ENCODE measurements around the gene ELMOD3. TPM values are rescaled to one million over a fixed set of nuclear protein-coding genes. Genes with fewer than 3 reads are reported as not detected.

ELMOD3 gene
- polyA plus RNA-seq, 1 donor (not counting 4 experiments of a cell fraction or from before 2014, with no cell fraction given): 20.1 TPM

DNA sequence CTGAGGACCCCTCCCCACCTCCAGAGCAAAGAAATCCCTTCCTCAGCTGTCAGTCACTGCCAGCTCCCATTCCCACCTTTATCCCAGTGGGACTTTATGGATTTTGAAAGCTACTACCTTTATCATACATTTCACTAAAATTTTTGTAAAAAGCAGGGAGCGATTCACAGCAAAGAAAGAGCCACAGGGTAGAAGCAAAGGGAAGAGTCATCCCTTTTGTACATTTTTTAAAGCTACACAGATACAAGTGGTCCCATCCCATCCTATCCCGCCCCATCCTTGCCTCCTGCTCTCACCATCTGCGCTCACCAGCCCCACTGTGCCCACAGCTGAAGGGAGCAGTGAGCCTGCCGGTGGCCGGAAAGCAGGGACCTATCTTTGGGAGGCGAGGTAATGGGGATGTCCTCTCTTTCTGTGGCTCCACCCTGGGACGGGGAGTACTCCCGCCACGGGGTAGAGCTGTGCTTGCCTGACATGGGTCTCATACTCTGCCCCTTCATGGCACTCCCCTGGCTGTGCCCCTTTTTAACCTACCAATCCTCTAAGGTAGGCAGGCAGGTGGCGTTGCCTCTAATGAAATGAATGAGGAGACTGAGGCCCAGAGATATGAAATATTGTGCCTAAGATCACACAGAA lies 77.1 kb downstream of the ELMOD3 start:
- TF ChIP-seq, protein P1, sequence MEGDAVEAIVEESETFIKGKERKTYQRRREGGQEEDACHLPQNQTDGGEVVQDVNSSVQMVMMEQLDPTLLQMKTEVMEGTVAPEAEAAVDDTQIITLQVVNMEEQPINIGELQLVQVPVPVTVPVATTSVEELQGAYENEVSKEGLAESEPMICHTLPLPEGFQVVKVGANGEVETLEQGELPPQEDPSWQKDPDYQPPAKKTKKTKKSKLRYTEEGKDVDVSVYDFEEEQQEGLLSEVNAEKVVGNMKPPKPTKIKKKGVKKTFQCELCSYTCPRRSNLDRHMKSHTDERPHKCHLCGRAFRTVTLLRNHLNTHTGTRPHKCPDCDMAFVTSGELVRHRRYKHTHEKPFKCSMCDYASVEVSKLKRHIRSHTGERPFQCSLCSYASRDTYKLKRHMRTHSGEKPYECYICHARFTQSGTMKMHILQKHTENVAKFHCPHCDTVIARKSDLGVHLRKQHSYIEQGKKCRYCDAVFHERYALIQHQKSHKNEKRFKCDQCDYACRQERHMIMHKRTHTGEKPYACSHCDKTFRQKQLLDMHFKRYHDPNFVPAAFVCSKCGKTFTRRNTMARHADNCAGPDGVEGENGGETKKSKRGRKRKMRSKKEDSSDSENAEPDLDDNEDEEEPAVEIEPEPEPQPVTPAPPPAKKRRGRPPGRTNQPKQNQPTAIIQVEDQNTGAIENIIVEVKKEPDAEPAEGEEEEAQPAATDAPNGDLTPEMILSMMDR (optimal IDR thresholded peaks at IDR 0.05 in 1 of 3, IDR thresholded peaks at IDR 0.05 in 1 of 3, conservative IDR thresholded peaks at IDR 0.05 in 1 of 3; ENCODE audit: extremely low read depth in 1 of 3, insufficient read depth in 2 of 3, low read length in 3 of 3): no peak
- TF ChIP-seq EZH2 (IDR thresholded peaks at IDR 0.05; ENCODE audit: low read length): no peak
- no peak overlapping the region for H3K9ac ChIP-seq (ENCODE audit: control insufficient read depth, extremely low read depth, insufficient read depth, low read length)
- dilution Hi-C loops (cut with MboI; ENCODE audit: extremely low pct_ligation_motif_present, low sequenced_read_pairs): no loop called here
- H3K4me2 ChIP-seq (ENCODE audit: control insufficient read depth, extremely low read depth, insufficient read depth, low read depth, low read length): no peak overlapping the region
- H3K4me3 ChIP-seq (ENCODE audit: control insufficient read depth in 2 of 3, extremely low read depth in 1 of 3, insufficient read depth in 2 of 3, low read depth in 1 of 3, low read length in 3 of 3): no peak overlapping the region
- no peak for DNase-seq (ENCODE audit: low read depth, low spot score)
- H3K4me1 ChIP-seq (ENCODE audit: control insufficient read depth, extremely low read depth, insufficient read depth, low read length): peaks cover 14% of the 10 kb centered on the region
- H3K27ac ChIP-seq (ENCODE audit: control insufficient read depth, insufficient read depth, low read length): no peak overlapping the region
- H4K20me1 ChIP-seq (ENCODE audit: control insufficient read depth, extremely low read depth, insufficient read depth, low read length): no peaks in the 10 kb centered on the region
- H3K79me2 ChIP-seq (ENCODE audit: control insufficient read depth, insufficient read depth, low read length): no peaks in the 10 kb centered on the region
- H3K36me3 ChIP-seq (ENCODE audit: control insufficient read depth in 2 of 2, extremely low read depth in 1 of 2, insufficient read depth in 2 of 2, low read length in 2 of 2): no peaks in the 10 kb centered on the region
- FAIRE-seq: no peak
- H3K9me3 ChIP-seq (ENCODE audit: control insufficient read depth, low read depth, low read length): no peaks in the 10 kb centered on the region
- no peaks in the 10 kb centered on the region for H3K27me3 ChIP-seq (ENCODE audit: control insufficient read depth, extremely low read depth, insufficient read depth, low read length)
- no peak overlapping the region for H2AFZ ChIP-seq (ENCODE audit: control insufficient read depth, low read length)
- no peaks in the 10 kb centered on the region for H3K9me1 ChIP-seq (ENCODE audit: control insufficient read depth, extremely low read depth, insufficient read depth, low read length)

DNA sequence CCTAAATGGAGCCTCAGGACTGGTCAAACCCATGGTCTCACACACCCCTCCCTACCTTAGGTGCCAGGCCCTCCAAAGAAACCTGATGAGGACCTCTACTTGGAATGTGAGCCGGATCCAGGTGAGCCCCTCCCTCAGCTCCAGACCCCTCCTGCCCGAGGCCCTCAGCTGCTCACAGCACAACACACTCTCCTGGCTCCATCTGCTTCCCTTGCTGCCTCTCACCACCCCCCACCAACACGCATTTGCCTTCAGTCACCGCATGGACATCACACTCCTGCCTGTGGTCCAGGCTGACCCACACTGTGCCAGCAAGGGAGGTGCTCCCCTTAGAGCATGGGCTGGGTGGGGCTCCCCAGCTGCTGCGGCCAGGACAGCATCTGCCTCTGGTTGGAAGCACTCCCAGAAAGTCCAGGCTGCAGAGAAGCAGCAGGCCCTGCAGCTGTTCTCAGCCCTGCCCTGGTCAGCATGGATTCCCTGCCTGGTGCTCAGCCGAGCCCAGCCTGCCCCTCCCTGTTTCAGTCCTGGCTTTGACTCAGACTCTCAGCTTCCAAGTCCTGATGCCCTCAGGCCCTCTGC lies 79.0 kb downstream of the ELMOD3 start:
- no peak overlapping the region for H3K9ac ChIP-seq (ENCODE audit: control insufficient read depth, extremely low read depth, insufficient read depth, low read length)
- H3K9me3 ChIP-seq (ENCODE audit: control insufficient read depth, low read depth, low read length): no peaks in the 10 kb centered on the region
- TF ChIP-seq, protein P1 (optimal IDR thresholded peaks at IDR 0.05 in 1 of 3, IDR thresholded peaks at IDR 0.05 in 1 of 3, conservative IDR thresholded peaks at IDR 0.05 in 1 of 3; ENCODE audit: extremely low read depth in 1 of 3, insufficient read depth in 2 of 3, low read length in 3 of 3): no peak
- H3K27ac ChIP-seq (ENCODE audit: control insufficient read depth, insufficient read depth, low read length): no peak overlapping the region
- dilution Hi-C loops (cut with MboI; ENCODE audit: extremely low pct_ligation_motif_present, low sequenced_read_pairs): no loop called here
- DNase-seq (ENCODE audit: low read depth, low spot score): peak; percentile 78
- H3K36me3 ChIP-seq (ENCODE audit: control insufficient read depth in 2 of 2, extremely low read depth in 1 of 2, insufficient read depth in 2 of 2, low read length in 2 of 2): no peaks in the 10 kb centered on the region
- peak overlapping the region; percentile 29 for H2AFZ ChIP-seq (ENCODE audit: control insufficient read depth, low read length)
- no peak overlapping the region for H3K4me2 ChIP-seq (ENCODE audit: control insufficient read depth, extremely low read depth, insufficient read depth, low read depth, low read length)
- no peaks in the 10 kb centered on the region for H4K20me1 ChIP-seq (ENCODE audit: control insufficient read depth, extremely low read depth, insufficient read depth, low read length)
- H3K79me2 ChIP-seq (ENCODE audit: control insufficient read depth, insufficient read depth, low read length): no peaks in the 10 kb centered on the region
- H3K27me3 ChIP-seq (ENCODE audit: control insufficient read depth, extremely low read depth, insufficient read depth, low read length): no peaks in the 10 kb centered on the region
- FAIRE-seq: peak; percentile 61
- H3K9me1 ChIP-seq (ENCODE audit: control insufficient read depth, extremely low read depth, insufficient read depth, low read length): no peaks in the 10 kb centered on the region
- H3K4me1 ChIP-seq (ENCODE audit: control insufficient read depth, extremely low read depth, insufficient read depth, low read length): peaks cover 25% of the 10 kb centered on the region
- no peak overlapping the region for H3K4me3 ChIP-seq (ENCODE audit: control insufficient read depth in 2 of 3, extremely low read depth in 1 of 3, insufficient read depth in 2 of 3, low read depth in 1 of 3, low read length in 3 of 3)

Measured in keratinocyte (primary cell).